ENCODE data around the gene RNF126. TPM values are rescaled to one million over a fixed set of nuclear protein-coding genes. Genes with fewer than 3 reads are reported as not detected.

RNF126 gene
- total and polyA plus RNA-seq, 2 of the 4 experiments (the other 2 are of a cell fraction), result 7.0 to 27.4 TPM

- Histone ChIP-seq H4K20me1 (ENCODE audit: insufficient read depth, low read length) (peaks cover 98% of the 10 kb centered on the region), H3K18ac (ENCODE audit: low read depth, low read length) (no peak overlapping the region), H3K4ac (ENCODE audit: low read depth, low read length) (no peak overlapping the region), H3K36me3 (ENCODE audit: control insufficient read depth, insufficient read depth, low read length) (peaks cover 23% of the 10 kb centered on the region), H4K91ac (ENCODE audit: insufficient read depth, low read depth, low read length) (no peak overlapping the region), H3K79me1 (ENCODE audit: low read depth in 1 of 2, low read length in 2 of 2) (peaks cover 0 to 57% of the 10 kb centered on the region in 2 experiments; a peak in 3 of 4 replicates), H2AK5ac (ENCODE audit: low read depth, low read length) (no peak overlapping the region), H4K5ac (ENCODE audit: low read depth, low read length) (no peak overlapping the region), H2BK20ac (ENCODE audit: low read depth, low read length) (no peak overlapping the region), H3K4me2 (ENCODE audit: low read depth, low read length) (no peak overlapping the region), H2AK9ac (replicated peaks; ENCODE audit: low read depth, low read length, poor library complexity) (no peak overlapping the region), H2BK120ac (ENCODE audit: low read depth, low read length) (no peak overlapping the region), H3K27ac (ENCODE audit: insufficient read depth, low read length) (no peak overlapping the region), H3K56ac (ENCODE audit: extremely low read depth, insufficient read depth, low read length) (no peak overlapping the region), H4K8ac (ENCODE audit: low read depth in 2 of 2, low read length in 2 of 2) (no peak overlapping the region), H3K9me1 (ENCODE audit: insufficient read depth, low read length) (no peaks in the 10 kb centered on the region), H3K9ac (ENCODE audit: low read depth, low read length) (no peak overlapping the region), H3K27me3 (ENCODE audit: control insufficient read depth, insufficient read depth, low read length) (no peaks in the 10 kb centered on the region), H2BK15ac (ENCODE audit: low read depth, low read length) (no peak overlapping the region), H3K4me3 (ENCODE audit: insufficient read depth, low read depth, low read length) (no peak overlapping the region), H3K9me3 (ENCODE audit: control insufficient read depth, insufficient read depth, low read length) (no peaks in the 10 kb centered on the region), H3K4me1 (ENCODE audit: control insufficient read depth, insufficient read depth, low read length) (peaks cover 9% of the 10 kb centered on the region), H2AFZ (replicated peaks; ENCODE audit: low read length, poor library complexity) (no peak overlapping the region), H3K14ac (replicated peaks; ENCODE audit: low read depth, low read length) (no peak overlapping the region), H3K23ac (ENCODE audit: low read depth, low read length) (no peak overlapping the region), H2BK5ac (ENCODE audit: low read depth, low read length, poor library complexity, severe bottlenecking) (no peak overlapping the region)
- ChIA-PET CTCF (no interaction called here), POLR2A (ENCODE audit: unreplicated experiment) (no interaction called here)
- no TSS peak for BruUV-seq (replicated peaks)
- no peak for TF ChIP-seq MAFK (IDR thresholded peaks at IDR 0.05; ENCODE audit: low read depth, low read length)
- in situ Hi-C loops (cut with MboI; ENCODE audit: low sequenced_read_pairs), result no loop called here
- dilution Hi-C loops (cut with HindIII; ENCODE audit: low sequenced_read_pairs, unreplicated experiment), result no loop called here
- no peak for DNase-seq
- WGBS, 2 experiments (ENCODE audit: extremely low coverage in 2 of 2, insufficient read length in 1 of 2), result 91% methylated on average over 30 of the region's 43 CpGs; no CpG with 5 or more reads in 1 of the 2 experiments
- intact Hi-C loops (cut with micrococcal nuclease), result no loop called here
- no peak for ATAC-seq (ENCODE audit: low read depth)
Observed at GRCh38 chr19:656751-657559, 6.1 kb downstream of the RNF126 start.
